Mammary epithelial cell (primary cell): ENCODE results near the gene COPA.

ENCODE experiments used
- EZH2 ChIP-seq: IDR thresholded peaks from 2 replicates; pipeline ENCODE4 v1.6.1; 2012; ENCODE audit warnings: low read length, inconsistent platforms, borderline replicate concordance
- TF ChIP-seq, protein P1 (sequence below), 2 donors: IDR thresholded peaks in 1 of 2; conservative IDR thresholded peaks in 1 of 2; 2 replicates each; pipeline ENCODE4 v1.5.1; 2011 to 2012; ENCODE audit warnings: inconsistent platforms in 2 of 2, low read length in 2 of 2, mild to moderate bottlenecking in 2 of 2, control low read depth in 1 of 2, low read depth in 1 of 2; ENCODE audit not compliant: insufficient read depth in 1 of 2; ENCODE audit errors: extremely low read depth in 1 of 2

DNA sequence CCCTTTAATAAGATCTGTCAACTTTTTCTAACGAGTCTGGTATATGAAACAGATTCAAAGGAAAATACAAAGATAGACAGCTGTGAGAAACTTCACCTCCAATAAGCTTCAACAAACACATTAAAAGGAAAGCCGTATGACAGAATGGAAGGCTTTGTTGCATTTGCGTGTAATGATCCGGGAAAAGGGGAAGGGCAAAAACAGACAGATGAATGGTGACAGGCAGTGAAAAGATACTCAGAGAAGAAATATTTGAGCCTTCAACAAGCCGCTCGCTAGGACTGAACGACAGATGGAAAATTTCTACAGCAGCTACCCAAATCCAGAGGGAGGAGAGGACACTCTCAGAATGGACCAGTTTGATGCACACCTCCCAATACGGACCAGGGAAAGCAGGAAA lies 14.9 kb downstream of the COPA start:
- TF ChIP-seq, protein P1, sequence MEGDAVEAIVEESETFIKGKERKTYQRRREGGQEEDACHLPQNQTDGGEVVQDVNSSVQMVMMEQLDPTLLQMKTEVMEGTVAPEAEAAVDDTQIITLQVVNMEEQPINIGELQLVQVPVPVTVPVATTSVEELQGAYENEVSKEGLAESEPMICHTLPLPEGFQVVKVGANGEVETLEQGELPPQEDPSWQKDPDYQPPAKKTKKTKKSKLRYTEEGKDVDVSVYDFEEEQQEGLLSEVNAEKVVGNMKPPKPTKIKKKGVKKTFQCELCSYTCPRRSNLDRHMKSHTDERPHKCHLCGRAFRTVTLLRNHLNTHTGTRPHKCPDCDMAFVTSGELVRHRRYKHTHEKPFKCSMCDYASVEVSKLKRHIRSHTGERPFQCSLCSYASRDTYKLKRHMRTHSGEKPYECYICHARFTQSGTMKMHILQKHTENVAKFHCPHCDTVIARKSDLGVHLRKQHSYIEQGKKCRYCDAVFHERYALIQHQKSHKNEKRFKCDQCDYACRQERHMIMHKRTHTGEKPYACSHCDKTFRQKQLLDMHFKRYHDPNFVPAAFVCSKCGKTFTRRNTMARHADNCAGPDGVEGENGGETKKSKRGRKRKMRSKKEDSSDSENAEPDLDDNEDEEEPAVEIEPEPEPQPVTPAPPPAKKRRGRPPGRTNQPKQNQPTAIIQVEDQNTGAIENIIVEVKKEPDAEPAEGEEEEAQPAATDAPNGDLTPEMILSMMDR (conservative IDR thresholded peaks at IDR 0.05 in 1 of 2, IDR thresholded peaks at IDR 0.05 in 1 of 2; ENCODE audit: extremely low read depth in 1 of 2, insufficient read depth in 1 of 2, low read depth in 1 of 2, low read length in 2 of 2), result no peak
- TF ChIP-seq EZH2, result no peak
